ENCODE results near the gene NAPB.

- no peak for TF ChIP-seq CTCF (IDR thresholded peaks at IDR 0.05)
- TF ChIP-seq POLR2A (IDR thresholded peaks at IDR 0.05): no peak
- no peak for TF ChIP-seq POLR2AphosphoS5 (IDR thresholded peaks at IDR 0.05)
Observed at GRCh38 chr20:23391707-23392310, 29.5 kb downstream of the NAPB start.

All from transverse colon (tissue), 4 donors.